ENCODE measurements around the gene MVB12B.

DNA sequence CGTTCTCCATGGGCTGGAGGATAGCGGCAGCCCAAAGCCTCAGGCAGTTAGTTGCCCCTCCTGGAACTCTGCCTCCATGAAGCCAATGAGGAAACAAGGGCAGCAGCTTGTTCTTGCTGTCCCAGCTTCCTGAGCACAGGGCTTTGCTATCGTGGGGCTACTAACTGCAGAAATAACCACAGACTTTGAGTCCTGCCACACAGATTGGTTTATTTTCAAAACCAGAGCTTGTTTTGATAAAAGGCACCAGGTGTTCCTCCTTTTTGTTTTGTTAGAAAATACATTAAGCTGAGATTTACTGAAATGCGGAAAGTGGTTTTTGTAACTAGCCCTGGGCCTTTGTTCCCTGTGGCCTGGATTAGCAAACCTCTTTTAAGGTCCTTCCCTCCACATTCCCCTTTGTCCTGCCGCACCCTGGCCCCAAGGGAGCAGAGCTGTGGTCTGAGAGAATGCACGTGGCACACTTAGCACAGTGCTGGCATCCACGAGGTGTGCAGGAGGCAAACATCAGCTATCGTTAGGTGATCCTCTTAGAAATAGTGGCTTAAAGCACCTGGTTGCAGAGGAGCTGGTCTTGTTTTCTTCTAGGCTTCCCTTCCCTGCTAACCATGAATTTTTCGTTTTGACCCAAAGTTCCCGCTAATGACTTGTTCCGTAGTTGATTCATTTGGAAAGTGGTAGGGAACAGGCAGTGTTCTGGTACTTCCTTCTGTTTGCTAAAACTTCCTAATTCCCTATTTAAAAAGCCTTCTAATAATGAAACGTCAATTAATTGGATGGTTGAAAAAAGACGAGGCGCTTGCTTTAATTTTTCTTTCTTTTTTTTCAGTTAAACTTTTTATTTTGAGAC lies 21.5 kb downstream of the MVB12B start:
- TF ChIP-seq, protein P1, sequence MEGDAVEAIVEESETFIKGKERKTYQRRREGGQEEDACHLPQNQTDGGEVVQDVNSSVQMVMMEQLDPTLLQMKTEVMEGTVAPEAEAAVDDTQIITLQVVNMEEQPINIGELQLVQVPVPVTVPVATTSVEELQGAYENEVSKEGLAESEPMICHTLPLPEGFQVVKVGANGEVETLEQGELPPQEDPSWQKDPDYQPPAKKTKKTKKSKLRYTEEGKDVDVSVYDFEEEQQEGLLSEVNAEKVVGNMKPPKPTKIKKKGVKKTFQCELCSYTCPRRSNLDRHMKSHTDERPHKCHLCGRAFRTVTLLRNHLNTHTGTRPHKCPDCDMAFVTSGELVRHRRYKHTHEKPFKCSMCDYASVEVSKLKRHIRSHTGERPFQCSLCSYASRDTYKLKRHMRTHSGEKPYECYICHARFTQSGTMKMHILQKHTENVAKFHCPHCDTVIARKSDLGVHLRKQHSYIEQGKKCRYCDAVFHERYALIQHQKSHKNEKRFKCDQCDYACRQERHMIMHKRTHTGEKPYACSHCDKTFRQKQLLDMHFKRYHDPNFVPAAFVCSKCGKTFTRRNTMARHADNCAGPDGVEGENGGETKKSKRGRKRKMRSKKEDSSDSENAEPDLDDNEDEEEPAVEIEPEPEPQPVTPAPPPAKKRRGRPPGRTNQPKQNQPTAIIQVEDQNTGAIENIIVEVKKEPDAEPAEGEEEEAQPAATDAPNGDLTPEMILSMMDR (IDR thresholded peaks at IDR 0.05; ENCODE audit: insufficient read depth, low read length), result no peak
- TF ChIP-seq, protein P2, sequence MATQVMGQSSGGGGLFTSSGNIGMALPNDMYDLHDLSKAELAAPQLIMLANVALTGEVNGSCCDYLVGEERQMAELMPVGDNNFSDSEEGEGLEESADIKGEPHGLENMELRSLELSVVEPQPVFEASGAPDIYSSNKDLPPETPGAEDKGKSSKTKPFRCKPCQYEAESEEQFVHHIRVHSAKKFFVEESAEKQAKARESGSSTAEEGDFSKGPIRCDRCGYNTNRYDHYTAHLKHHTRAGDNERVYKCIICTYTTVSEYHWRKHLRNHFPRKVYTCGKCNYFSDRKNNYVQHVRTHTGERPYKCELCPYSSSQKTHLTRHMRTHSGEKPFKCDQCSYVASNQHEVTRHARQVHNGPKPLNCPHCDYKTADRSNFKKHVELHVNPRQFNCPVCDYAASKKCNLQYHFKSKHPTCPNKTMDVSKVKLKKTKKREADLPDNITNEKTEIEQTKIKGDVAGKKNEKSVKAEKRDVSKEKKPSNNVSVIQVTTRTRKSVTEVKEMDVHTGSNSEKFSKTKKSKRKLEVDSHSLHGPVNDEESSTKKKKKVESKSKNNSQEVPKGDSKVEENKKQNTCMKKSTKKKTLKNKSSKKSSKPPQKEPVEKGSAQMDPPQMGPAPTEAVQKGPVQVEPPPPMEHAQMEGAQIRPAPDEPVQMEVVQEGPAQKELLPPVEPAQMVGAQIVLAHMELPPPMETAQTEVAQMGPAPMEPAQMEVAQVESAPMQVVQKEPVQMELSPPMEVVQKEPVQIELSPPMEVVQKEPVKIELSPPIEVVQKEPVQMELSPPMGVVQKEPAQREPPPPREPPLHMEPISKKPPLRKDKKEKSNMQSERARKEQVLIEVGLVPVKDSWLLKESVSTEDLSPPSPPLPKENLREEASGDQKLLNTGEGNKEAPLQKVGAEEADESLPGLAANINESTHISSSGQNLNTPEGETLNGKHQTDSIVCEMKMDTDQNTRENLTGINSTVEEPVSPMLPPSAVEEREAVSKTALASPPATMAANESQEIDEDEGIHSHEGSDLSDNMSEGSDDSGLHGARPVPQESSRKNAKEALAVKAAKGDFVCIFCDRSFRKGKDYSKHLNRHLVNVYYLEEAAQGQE (IDR thresholded peaks at IDR 0.05; ENCODE audit: insufficient replicate concordance, low read depth), result no peak
- TF ChIP-seq POLR2AphosphoS5 (IDR thresholded peaks at IDR 0.05; ENCODE audit: low read depth) (no peak), GABPA (IDR thresholded peaks at IDR 0.05; ENCODE audit: low read depth) (no peak)
